Measurements from ENCODE around the gene MRPL47.

GRCh38 chr3:179630753-179631451 is 26.5 kb upstream of the MRPL47 start:
- no peak for TF ChIP-seq GATA2 (IDR thresholded peaks at IDR 0.05; ENCODE audit: low read depth, low read length)
- TF ChIP-seq GATA3 (IDR thresholded peaks at IDR 0.05; ENCODE audit: low read depth, low read length), result no peak

All from SH-SY5Y (cell line).